Ecto neural progenitor cell (in vitro differentiated cells): ENCODE data around the gene TCF7L2.
A peak's percentile ranks its signal among the peaks of the same experiment; 100 is the strongest.

Experiments used
- DNase-seq: peaks from one replicate; pipeline ENCODE4 v3.0.0-alpha.2; 2018; ENCODE audit warnings: low spot score

The TCF7L2 gene

DNA sequence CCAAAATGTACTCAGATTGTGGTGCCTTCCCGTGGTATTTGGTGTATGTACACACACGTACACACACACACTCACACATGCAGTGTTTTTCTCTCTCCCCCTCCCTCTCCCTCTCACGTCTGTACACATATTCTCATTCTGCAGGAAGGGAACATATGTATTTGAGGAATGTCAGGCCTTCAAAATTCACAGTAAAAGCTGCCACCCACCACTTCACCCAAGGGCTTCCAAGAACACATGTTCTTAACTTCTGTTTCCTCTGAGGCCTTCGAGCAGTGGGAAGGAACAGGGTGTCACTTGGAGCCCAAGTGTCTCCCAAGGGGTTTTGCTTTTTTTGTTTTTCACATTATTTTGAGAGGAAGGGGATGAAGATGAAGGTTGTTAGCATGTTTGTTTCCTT, 198.9 kb downstream of the TCF7L2 start:
- no peak for DNase-seq

DNA sequence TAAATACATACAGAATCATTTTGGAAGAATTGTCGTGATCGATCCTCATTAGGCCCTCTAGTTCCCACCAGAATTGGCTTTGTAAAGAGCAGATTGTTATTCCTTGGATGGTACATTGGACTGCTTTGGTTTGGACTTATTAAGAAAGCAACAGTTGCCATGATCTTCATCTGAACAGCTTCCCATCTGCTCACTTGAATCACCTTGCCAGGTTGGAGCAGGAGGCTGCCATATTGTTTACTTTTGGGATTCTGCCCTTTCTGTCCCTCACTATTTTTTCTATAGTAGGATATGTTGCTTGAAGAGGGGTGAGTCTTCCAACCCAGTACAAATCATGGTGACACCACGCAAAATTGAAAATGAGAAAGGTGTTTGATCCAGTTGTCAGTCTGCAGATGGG, 199.6 kb downstream of the TCF7L2 start:
- no peak for DNase-seq

- no peak for DNase-seq
These were observed 201.2 kb downstream of the TCF7L2 start for GRCh38 chr10:113151190-113151666.

DNA sequence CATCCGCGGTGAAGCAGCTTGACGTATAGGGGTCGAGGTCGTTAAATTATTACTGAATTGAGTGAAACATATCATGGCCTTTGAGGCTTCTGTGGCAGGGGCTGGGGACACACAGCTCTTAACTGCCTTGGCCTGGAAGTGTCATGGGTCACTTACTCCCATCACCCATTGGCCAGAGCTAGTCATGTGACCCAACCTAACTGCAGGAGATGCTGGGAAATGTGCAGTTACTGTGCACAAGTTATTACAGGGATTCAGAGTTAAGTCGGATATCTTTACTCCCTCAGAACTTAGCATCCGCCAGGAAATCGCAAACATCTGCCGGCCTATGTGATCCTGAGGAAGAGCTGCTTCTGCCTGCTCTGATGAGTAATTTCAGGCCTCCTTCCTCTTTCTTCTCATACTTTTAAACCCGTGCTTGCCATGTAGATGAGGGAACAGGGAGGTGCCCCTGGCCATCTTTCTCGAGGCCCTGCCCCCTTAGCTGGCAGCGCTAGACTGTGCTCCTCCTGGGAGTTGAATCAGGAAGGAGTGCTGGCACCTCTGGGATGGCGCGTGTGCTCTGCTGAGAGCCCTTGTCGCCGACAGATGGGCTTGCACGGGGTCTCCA, 203.6 kb downstream of the TCF7L2 start:
- no peak for DNase-seq

DNA sequence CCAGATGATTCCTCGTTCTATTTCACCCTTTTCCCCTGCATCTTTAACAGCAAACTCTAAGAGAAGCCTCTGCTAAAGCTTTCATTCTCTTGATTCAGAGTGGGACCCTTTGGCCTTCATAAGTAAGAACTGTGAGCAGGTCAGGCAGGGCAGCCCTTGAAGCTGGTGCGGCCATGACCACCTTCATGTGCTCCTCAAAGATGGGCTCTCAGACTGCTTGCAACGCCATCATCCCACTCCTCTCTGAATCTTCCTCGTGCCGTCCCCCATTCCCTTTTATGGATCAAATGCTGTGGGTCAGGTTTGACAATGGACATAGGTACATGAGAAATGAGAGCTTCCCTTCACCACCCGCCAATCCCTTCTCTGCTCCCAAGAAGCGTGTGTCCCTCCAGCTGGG, 207.4 kb downstream of the TCF7L2 start:
- no peak for DNase-seq

GRCh38 chr10:113158183-113158582, 208.1 kb downstream of the TCF7L2 start:
- DNase-seq, result no peak

DNA sequence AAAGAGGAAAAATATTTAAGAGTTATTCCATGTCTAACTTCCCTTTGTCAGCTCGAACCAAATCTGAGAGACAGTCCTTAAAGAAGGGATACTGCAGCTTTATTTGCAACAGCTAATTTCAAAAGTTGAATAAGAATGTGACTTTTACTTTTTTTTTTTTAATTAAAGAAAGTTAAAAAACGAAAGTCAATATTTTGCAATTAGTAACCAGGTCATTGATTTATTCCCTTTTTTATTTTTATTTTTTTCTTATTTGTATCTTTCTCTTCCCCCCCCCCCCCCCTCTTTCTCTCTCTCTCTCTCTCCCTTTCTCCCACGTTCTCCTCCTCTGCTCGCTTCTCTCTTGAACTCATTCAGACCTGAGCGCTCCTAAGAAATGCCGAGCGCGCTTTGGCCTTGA, 209.5 kb downstream of the TCF7L2 start:
- DNase-seq, result no peak

GRCh38 chr10:113160641-113161040, 210.6 kb downstream of the TCF7L2 start:
- no peak for DNase-seq

- no peak for DNase-seq
These were observed 211.0 kb downstream of the TCF7L2 start for GRCh38 chr10:113161066-113161465.

GRCh38 chr10:113162960-113163359, 212.9 kb downstream of the TCF7L2 start:
- no peak for DNase-seq

GRCh38 chr10:113165673-113166072, 215.6 kb downstream of the TCF7L2 start:
- DNase-seq, result no peak

DNA sequence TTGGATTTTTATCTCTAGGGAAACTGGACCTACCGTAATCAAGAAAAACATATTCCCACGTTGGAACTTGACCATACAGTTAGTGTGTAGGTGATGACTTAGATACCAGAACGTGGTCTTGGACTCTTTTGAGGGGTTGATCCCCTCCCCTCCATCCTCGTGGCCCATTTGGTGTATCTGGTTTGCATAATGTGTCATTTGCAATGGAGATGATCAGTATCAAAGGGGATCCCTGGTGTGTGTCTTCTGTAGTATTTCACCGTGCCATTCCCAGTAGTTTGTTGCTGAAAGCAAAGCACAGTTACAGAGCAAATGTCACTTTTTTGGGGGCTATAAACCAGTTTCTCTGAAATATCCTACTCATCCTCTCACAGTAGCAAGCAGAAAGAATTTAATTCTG, 217.7 kb downstream of the TCF7L2 start:
- DNase-seq, result no peak

DNA sequence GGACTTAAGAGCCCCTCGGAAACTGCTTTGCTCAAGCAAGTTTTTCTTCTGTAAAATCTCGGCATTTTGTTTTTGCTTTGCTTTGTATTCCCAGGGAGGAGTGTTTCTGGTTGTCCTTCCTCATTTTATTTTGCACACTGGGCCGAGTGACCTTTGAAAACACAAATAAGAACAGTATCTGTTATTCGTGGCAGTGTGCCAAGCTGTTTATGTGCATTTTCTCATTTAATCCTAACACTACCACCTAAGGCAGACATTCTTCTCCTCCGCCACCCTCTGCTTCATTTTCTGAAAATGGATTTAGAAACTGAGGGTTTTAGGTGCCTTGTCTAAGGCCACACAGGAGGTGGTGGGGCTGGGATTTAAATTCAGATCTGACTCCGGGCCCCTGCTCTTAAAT, 218.5 kb downstream of the TCF7L2 start:
- no peak for DNase-seq

DNA sequence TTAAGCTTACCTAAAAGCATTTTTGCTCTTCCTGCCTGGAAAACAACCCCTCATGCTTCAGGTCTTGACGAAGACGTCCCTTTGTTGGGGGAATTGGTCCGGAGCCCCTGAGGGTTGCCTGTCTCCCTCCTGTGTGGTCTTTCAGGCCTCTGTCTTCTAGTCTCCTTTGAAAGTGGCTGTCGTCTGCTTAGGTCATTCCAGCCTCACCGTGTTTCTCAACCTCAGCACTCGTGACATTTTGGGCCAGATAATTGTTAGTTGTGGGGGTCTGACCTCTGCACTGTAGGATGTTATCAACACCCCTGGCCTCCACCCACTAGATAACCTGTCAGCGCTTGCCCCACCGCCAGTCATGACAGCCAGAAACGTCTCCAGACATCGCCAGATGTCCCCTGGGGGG, 219.1 kb downstream of the TCF7L2 start:
- DNase-seq, result no peak

DNA sequence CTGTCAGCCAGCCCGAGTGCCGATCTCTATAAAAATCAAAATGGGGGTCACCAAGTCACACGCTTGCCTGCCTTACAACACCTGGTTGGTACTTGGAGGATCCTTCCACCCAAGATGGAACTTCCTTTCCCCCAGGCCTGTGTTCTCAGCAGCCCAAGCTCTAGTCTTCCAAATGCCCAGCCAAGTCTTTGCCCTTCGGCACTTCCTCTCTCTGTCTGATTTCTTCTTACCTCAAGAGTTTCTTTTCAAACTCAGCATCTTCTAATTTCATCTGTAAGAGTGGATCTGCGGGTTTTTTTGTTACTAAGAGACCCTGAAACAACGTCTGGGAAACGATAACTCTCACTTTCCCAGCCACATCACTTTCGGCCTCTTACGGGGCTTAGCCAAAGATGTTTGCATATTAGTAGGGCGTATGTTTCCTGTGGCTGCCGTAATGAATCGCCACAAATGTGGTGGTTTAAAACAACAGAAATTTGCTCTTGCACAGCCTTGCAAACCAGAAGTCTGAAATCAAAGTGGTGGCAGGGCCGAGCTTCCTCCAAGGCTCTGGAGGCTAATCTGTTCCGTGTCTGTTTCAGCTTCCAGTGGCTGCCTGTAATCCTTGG, 219.9 kb downstream of the TCF7L2 start:
- no peak for DNase-seq

- DNase-seq, result no peak
These were observed 221.6 kb downstream of the TCF7L2 start for GRCh38 chr10:113171662-113172061.

GRCh38 chr10:113175176-113175575, 225.1 kb downstream of the TCF7L2 start:
- no peak for DNase-seq

GRCh38 chr10:113175756-113176651, 226.0 kb downstream of the TCF7L2 start:
- peak; percentile 34 for DNase-seq

GRCh38 chr10:113176652-113177155, 226.7 kb downstream of the TCF7L2 start:
- peak; percentile 42 for DNase-seq

DNA sequence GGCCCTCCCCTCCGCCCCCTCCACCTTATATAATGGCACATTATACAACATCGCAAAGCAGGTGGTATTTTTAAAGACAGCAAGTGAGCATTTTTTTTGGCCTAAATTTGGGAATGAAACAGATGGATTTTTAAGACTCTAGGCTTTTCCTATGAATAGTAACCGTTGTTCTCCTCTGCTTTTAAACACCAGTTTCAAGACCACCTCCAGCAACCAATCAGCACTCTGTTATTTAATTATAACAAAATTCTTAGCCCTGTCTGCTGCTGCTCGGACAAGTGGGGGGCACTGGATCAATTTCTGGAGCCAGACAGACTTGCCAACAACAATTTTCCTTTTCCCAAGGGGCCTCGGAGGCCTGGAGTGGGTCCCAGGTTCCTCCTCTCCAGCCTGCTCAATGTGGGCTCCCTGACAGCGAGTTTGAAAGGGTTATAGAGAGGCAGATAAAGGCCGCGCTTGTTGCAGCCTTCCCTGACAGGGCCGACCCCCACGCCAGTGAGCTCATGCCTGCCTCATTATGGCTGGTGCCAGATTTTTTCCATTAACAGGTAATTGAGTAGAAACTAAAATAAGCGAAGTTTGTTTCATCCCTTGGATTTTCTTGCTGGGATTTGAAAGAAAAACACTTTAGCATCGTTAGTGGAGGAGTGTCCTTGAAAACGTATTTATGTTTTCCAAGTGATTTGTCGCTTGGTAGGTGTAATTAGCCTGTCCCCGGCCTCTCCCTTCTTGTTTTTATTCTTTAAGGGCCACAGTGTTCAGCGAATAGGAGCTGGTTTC, 227.3 kb downstream of the TCF7L2 start:
- DNase-seq, result peak; percentile 43

GRCh38 chr10:113177936-113178335, 227.9 kb downstream of the TCF7L2 start:
- DNase-seq, result peak; percentile 32

- DNase-seq, result no peak
These were observed 228.7 kb downstream of the TCF7L2 start for GRCh38 chr10:113178771-113179170.
